NCI-H1092 (cell line): Measurements from ENCODE around the gene FEV.

Experiments used
- DNase-seq: peaks from one replicate; lab custom pipeline; 2025; lab: John Stamatoyannopoulos, UW

The FEV gene

DNA sequence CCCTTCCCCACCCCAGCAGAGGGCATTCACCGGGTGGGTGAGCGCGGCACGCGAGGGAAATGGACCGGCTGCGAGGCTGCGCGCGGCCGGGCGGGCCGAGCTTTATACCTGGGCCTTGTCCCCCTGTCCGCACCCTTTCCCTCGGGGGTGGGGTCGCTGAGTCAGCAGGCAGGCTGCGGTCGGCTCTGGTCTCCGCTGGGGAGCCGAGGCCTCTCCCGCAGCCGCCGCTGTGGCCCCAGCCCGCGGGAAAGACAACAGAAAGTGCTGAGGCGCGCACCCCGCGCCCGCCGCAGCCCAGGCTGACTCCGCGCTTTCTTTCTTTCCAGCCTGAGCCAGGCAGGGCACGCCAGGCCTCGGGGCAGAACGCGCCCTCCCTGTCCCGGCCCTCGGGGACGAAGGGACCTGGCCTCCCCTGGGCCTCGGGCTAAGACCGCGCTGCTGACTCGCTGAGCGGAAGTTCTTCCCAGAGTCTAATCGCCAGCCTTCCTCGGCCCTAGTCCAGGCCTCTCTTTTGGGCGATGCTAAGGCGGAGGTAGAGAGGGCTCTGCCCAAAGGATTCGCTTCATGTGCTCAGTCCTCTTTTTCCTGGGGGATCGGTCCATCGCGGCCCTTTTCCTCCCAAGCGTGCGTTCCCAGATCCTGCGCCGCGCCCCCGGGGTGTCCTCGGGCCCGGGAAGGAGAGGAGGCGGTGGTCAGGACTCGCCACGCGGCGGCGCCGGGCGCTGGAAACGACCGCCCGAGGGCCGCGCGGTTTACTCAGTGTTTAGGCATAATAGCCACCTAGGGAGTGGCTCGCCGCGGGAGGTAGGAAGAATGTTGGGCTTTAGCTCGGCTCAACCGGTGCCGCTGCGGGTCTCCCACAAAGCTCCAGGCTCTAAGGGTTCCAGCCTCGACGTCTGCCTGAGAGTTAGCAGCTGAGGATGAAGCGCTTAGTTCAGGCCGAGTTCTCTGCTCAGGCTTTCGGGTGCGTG is 8.6 kb upstream of the FEV start, which contains the start of gene CRYBA2:
Gene CRYBA2 (minus strand): TSS at position 78 of the 971 bp plus-strand sequence. CDS start 246 bp downstream, outside the sequence.
- DNase-seq = peak; percentile 52

DNA sequence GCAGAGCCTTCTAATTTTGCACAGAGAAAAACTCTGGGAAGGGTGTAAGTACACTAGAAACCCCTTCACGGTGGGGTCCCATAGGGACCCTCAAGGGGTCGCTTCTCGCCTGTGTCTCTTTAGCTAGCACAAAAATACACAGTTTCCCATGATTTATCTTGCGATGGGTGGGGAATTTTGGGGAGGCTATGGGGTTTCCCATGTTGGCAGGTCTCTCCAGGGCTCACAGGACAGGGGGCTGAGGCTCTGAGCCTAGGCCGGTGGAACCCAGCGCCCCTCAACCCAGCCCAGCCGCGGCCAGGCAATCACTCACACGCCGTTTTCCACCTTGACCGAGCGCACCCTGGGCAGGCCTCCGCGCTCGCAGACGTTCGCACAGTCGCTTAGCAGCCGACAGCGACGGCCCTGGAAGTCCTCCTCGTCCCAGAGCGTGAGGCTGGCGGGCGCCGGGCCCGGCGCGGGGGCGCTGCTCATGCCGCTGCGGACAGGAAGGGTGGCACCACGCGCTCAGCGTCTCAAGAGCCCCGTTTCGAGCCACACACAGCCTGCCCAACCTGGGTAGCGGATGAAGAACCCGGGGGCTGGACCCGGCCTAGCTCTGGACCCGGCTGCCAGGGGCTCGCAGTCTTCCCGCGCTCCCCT is 7.8 kb upstream of the FEV start:
- peak; percentile 35 for DNase-seq

DNA sequence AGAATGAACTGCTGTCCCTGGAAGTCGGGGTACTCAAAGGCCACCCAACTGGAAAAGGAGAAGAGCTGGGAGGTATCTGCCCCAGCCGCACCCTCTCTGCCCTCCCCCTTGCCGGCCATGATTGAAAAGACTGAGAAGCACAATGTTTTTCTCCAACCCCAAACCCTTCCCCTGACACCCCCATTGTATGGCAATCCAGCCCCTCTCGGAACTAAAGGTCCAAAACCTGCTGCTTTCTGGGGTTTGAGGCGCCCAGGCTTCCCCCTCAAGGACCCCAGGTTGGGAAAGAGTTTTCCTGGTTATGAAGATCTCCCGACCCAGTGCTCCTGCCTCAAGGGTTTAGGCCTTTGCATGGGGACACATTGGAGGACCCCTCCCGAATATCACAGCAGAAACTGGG is 7.2 kb upstream of the FEV start:
- no peak for DNase-seq

DNA sequence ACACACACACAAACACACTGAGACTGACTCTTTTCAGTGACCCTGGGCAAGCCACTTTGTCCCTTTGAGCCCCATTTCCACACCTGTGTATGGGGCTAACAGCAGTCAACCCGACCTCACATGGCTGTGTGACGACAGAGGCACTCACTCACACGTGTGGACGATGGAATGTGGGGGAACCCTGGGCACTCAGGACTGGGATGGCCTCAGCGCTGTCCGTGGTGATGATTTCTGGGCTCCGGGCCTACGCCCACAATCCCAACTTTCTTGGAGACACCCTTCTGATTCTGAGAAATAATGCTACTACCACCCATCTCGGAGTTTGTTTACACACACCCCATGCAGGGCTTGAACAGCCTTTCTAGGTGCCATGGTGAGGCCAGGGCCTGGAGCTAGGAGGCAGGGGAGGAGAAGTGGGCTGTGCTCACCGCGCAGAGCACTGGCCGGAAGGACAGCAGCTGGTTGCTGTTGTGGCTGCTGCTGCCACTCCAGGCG is 6.7 kb upstream of the FEV start:
- no peak for DNase-seq

DNA sequence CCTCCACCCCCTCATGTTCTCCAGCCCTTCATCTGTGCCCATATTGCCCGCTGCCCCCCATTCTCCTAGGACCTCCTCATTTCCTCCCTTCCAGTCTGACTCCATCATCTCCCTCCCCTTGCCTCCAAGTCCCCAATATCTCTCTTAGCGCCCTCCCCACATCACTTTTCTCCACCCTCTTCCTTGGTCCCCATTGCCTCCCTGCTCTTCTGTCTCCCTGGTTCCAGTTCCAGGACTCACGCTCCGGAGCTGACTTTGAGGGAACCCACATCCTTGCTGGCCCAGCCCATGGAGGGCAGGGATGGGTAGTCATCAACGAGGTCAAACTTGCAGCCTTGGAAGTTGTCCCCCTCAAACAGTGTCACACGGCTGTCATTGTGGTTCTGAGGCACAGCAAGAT is 5.6 kb upstream of the FEV start:
- DNase-seq = no peak

DNA sequence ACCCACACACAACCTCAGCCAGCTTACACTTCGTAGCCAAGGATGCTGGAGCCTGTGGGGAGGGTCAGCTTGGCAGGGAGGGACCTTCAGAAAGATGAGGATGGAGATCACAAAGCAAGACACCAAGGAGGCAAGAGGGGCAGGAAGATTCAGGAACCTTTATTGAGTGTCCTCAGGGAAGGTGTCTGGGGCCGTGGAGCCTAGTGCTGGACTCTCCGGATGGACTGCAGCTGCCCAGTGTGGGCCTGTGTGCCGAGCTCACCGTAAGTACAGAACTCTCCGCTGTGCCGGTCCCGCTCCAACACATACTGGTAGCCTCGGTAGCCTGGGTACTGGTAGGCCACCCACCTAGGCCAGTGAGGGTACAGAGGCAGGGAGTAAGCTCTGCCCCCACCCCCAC is 5.1 kb upstream of the FEV start:
- DNase-seq = no peak

DNA sequence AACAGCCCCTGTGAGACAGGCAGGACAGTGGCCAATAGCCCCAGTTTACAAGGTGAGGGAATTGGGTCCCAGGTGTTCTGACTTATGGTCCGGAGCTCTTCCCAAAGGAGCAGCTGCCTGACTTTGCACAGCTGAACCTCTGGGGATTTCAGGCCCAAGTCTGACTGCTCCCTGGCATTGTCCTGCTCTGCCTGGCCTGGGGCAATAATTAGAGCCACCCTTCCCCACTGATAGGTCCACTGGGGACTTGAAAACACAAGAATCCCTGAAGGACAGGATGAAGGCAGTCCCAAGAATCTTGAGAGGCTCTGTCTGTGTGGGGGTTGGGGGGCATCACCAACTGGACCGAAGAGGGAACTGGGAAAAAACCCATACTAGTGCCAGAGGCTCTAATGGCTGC is 3.7 kb upstream of the FEV start:
- DNase-seq = no peak

DNA sequence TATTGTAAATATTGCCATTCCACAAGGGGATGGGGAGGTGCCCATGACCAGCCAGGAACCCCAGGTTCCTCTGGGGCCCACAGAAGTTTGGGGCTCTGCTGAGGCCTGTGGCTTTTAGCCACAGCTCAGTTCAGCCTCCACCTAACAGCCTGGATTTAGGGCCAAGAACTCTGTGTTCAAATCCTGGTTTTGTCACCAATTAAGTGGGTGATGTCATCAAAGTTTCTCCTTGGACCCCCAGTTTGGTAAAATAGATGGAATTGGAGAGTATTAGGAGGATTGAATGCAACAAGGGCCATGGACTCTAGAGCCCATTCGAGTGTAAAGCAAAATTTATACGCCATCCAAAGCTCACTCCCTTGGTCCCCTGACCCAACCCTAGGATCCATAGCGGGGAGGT is 3.2 kb upstream of the FEV start:
- no peak for DNase-seq

DNA sequence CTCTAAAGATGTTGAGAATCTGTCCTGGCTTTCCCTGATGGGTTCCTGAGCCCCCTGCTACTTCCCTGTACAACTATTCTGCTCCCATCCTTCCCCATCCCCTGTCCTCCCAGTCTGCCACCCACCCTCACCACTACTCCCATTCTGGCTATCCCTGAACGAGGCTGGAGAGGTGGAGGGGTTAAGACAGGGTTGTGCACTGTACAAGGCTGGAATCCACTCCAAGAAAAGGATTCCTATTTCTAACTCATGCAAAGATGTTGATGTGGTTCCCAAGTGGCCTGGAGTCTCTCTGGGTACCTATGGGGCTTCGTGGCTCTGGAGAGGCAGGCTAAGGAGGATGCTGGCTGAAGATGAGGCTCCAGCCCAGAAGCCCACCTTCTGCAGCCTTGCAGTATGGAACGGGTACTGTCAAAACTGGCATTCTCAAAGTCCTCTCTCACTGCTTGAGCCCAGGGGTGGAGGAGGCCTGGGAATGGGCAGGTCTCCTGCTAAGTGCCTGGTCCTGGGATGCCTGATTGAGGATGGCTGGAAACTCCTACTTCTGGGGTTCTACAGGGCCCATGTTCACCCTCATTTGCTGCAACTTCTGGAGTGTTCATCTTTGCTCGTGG is 1.3 kb upstream of the FEV start:
- no peak for DNase-seq

DNA sequence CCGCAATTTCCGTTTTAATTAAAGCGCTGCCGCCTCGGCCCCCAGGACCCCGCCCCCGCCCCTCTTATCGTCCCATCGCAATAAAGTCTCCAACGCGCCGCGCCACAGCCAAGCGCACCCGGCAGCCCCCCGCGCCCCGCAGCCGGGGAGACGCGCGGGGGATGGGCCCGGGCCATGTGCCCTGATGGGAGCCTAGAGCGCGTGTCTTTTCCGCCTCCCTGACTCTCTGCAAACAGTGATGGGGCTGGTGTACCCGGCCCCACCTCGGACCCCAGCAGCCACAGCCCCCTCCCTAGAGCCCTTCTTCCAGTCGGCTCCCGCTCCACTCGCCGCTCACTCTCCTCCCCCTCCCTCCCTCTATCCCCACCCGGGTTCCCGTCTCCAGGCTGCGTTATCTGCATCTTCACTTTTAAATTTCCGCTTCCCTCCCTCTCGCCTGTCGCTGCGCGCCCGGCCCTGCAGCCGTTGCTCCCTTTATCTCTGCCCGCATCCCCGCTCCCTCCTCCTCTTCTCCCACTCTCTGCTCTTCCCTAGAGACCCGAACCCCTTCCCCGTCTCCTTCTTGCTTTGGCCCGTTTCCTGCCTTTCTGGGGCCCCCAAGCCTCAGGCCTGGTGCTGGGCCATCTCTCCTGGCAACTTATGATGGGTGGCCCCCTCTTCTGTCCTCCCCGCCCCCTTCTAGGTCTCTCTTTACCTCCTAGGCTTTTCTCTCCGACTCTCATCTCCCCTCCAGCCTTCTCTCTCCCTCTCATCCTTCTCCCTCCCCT is 524 bp upstream of the FEV start:
- no peak for DNase-seq

DNA sequence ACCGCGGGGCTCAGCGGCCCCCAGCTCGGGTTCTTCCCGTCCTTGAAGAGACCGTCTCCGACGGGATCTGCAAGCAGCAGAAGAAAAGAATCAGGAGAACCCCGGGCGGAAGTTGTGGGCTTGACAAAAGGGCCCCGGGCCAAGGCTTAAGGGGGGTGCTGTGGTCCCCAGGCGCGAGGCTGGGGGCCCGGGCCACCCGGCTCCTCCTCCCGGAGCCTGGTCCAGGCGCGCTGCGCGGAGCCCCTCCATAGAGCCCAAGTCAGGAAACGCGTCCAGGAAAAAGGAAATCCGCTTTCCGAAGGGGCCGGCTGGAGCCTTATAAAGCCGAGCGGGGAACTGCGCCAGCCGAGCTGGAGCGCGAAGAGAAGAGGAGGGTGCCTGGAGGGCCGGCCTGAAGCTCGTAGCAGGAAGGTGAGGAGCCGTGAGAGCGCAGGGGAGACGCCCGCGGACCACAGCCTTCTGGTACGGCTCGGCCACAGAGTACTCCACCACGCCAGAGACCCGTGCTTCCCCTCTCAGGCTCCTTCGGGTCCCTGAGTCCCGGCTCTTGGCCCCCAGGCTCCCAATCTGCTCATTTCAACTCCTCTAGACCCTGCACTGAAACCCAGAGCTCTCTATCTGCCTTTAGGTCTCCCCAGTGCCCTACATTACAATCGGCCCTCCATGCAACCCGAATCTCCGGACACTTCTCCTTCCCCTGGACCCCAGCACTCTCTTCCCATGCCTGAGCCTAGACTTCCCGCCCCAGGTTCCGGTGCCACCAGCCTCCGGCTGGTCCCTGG is 554 bp downstream of the FEV start:
- no peak for DNase-seq

DNA sequence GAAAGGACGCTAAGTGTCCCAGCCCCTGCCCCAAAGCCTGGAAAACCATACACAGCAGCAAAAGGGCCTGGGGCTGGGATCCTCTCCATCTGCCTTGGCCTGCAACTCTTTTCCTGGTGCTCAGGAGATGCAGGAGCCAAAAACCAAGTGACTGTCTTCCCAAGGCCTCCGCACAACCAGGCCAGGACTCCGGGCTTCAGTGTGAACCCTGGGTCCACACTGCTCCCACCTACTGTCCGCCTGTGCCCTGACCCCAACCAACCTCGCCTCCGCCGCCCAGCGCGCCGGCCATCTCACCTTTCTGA is 1.1 kb downstream of the FEV start:
- no peak for DNase-seq

DNA sequence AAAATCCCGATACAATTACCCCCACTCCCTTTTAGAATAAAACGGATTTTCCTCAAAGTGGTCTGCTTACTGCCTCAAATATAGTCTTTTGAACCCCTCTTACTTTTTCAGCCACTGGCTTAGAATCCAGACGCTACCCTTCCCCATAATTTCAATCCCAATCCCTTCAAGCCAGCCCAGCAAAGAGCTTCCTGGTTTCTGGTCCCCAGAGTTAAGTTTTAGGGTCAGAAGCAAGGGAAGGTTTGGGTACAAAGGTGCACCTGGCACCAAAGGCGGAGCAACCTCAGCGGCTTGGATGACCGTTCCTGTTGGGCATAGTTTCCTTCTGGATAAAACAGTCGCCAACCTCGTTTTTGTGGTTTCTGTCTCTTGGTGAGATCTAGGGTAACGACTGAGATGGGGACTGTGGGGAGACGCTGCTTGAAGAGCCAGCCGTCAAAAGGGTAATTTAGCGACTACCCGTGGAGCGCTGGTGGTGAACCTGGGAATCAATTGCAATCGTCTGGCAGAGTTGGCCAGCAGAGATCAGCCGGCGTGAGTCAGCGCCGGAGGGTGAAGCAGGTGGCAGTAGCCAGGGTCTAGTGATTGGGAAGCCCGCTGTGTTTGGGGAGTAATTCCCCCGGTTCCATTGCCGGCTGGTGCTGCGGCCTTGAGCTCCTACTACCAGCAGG is 1.6 kb downstream of the FEV start:
- DNase-seq = no peak

DNA sequence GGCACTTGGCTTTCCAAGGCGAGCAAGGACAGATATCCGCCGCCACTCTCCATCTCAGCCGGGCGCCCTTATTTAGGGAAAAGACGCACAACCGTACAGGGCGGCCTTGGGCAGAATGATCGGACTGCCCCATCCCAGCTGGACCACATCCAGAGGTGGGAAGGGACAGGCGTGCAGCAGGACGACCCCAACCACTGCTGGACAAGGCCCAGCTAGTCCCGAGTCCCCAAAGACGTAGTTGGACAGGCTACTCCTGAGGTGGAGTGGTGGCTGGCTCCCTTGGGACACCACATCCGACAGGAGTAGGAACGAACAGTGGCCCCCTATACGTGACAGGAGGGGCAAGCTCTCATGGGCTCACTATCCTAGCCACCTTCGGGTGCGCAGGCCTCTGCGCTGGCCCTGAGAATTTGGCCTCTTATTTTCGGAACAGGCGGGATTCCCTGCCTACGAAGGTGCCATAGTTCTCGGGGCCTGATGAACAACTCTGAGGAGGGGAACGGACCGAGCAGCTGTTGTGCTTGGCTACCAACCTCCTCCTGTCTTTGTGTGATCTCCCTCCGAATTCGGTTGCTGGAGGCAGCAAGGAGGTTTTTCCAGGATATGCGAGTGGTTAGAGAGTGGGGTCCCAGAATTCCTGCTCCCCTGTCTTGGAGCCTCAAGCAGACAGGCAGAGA is 2.3 kb downstream of the FEV start:
- DNase-seq = no peak

DNA sequence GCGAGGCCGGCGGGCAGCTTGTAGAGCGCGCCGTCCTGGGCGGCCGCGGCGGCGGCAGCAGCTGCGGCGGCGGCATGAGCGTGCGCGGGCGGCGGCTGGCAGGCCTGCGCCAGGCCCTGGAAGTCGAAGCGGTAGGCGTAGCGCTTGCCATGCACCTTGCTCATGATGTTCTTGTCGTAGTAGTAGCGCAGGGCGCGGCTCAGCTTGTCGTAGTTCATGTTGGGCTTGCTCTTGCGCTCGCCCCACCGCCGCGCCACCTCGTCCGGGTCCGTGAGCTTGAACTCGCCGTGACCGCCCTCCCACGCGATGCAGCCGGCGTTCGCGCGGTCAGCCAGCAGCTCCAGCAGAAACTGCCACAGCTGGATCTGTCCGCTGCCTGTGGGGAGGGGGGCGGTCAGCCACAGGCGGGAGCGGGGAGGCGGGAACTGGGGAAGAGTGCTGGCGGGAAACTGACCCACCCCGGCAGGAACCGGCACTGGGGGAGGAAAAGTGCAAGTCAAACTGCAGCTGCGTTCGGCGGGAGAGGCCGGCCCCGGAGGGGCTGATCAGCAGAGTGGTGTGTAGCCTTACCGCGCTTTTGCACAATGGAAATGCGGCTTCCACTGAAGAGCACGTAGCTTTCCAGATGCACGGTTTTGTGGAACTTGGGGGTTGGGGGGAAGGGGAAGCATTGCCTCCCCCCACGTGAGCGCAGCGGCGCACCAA is 3.0 kb downstream of the FEV start:
- DNase-seq = no peak

DNA sequence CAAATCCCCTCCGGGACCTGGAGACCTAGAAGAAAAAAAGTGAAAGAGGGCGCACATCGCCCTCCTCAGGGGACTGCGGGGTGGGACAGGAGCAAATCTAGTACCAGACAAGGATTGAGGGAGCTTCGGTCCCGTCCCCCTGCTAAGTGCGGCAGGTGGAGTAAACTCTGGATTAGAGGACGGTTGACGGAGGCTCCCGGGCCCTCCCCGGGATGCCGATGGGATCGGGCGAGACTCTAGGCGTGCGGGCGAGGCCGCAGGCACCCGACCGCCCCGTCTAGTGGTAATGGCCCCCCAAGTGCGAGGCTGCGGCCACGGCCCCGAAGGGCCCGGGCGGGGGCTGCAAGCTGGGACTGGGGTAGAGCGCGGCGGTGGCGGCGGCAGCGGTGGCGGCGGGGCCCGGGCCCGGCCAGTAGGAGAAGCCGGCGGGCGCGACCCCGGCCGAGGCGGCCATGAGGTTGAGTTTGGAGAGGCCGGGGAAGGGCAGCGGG is 3.5 kb downstream of the FEV start:
- no peak for DNase-seq

DNA sequence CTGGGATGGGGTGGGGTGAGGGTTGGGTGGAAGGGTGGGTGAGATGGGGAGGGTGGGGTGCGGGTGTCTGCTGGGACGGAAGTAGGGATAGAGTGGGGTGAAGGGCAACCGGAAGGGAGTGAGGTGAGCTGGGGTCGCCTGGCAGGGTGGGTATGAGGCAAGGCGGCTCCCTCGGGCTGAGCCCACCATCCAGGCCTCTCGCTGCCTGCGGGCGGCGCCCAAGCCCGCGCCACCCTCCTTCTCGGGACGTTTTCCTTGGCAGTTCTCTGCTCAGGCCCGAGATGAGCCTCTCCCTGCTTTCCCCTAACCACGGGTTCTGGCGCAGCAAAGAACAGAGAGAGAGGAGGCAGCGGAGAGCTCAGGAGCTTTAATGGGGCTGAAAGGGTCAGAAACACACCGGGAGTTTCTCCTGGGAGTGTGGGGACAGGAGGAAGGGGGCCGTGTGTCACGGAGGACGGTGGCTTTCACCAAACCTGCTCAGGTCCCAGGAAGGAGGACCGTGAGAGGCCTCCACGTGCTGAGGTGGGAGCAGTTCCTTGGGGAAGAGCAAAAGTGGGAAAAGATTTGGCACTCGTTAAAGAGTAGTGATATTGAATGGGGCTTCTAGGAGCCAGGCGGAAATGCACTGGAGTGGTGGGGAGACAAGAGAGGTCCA is 4.1 kb downstream of the FEV start:
- no peak for DNase-seq

DNA sequence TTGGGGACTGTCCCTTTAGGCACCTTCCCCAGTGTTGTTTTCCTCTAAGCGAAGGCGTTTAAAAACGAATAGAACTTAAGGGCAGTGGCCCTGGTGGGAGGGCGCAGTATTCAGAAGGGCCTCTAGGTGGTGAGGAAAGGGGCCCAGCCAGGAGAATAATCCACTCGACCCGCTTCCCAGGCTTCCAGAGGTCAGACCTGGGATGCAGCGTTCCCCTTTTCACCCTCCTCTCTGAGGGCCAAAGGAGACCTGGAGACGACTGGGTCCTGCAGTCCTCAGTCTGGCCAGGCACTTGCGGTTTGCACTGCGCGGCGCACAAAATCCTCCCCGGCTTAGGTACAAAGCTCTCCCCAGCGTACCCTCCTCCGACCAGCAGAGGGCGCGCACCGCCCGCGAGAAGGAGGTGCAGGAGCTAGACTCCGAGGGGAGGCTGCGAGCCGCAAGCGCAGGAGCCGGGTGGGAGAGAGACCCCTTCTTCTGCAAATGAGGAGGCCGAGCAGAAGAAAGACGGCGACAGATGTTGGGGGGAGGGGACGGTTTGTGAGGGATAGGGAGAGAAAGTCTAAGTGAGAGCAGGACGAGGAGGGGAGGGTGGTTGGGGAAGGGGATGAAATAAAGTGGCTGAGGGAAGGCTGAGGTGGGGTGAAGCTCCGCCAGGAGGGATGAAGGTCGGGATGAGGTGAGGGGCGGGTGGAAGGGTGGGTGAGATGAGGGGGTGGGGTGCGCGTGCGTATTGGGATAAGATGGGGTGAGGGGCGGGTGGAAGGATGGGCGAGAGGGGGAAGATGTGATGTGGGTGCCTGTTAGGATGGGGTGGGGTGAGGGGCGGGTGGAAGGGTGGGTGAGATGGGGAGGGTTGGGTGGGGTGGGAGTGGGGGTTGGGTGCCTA is 4.9 kb downstream of the FEV start:
- peak; percentile 66 for DNase-seq
